Ishikawa (cell line): ENCODE results near the gene DNLZ.

Experiments used
- CEBPB ChIP-seq: IDR thresholded peaks from 2 replicates; pipeline ENCODE4 v1.6.1; 2012
- CREB1 ChIP-seq: IDR thresholded peaks from 2 replicates; pipeline ENCODE4 v1.6.1; 2012; ENCODE audit warnings: low read depth
- EGR1 ChIP-seq: IDR thresholded peaks from 2 replicates; pipeline ENCODE4 v1.6.1; 2012
- EP300 ChIP-seq: IDR thresholded peaks from 2 replicates; pipeline ENCODE4 v1.6.1; 2012; ENCODE audit warnings: borderline replicate concordance
- NFIC ChIP-seq: IDR thresholded peaks from 2 replicates; pipeline ENCODE4 v1.6.1; 2012
- RAD21 ChIP-seq: IDR thresholded peaks from 2 replicates; pipeline ENCODE4 v1.6.1; 2012; ENCODE audit warnings: low read depth
- REST ChIP-seq: IDR thresholded peaks from 2 replicates; pipeline ENCODE4 v1.6.1; 2012; ENCODE audit warnings: low read depth, mild to moderate bottlenecking
- TAF1 ChIP-seq: IDR thresholded peaks from 2 replicates; pipeline ENCODE4 v1.6.1; 2012; ENCODE audit warnings: low read depth, mild to moderate bottlenecking
- TCF12 ChIP-seq: IDR thresholded peaks from 2 replicates; pipeline ENCODE4 v1.6.1; 2012; ENCODE audit warnings: low read depth
- YY1 ChIP-seq: IDR thresholded peaks from 2 replicates; pipeline ENCODE4 v1.6.1; 2012; ENCODE audit warnings: low read depth
- ZBTB7A ChIP-seq: IDR thresholded peaks from 2 replicates; pipeline ENCODE4 v1.6.1; 2012; ENCODE audit warnings: low read depth
- TF ChIP-seq, protein P1 (sequence below): IDR thresholded peaks from 2 replicates; pipeline ENCODE4 v1.6.1; 2012
- TF ChIP-seq, protein P2 (sequence below): IDR thresholded peaks from 2 replicates; pipeline ENCODE4 v1.6.1; 2012

GRCh38 chr9:136346157-136346481, 17.4 kb downstream of the DNLZ start:
- TF ChIP-seq TAF1 (no peak), EGR1 (no peak), CREB1 (no peak), EP300 (no peak), RAD21 (no peak), CEBPB (no peak), YY1 (no peak), ZBTB7A (no peak; the same call in 1 of the 2 replicates), REST (no peak), NFIC (no peak), TCF12 (no peak)
- TF ChIP-seq, protein P1, sequence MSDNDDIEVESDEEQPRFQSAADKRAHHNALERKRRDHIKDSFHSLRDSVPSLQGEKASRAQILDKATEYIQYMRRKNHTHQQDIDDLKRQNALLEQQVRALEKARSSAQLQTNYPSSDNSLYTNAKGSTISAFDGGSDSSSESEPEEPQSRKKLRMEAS: no peak
- TF ChIP-seq, protein P2, sequence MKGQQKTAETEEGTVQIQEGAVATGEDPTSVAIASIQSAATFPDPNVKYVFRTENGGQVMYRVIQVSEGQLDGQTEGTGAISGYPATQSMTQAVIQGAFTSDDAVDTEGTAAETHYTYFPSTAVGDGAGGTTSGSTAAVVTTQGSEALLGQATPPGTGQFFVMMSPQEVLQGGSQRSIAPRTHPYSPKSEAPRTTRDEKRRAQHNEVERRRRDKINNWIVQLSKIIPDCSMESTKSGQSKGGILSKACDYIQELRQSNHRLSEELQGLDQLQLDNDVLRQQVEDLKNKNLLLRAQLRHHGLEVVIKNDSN: no peak
